Stimulated activated CD8-positive, alpha-beta memory T cell treated with anti-CD3 and anti-CD28 coated beads, Interleukin-12 subunit alpha, Interleukin-12 subunit beta, amount 100 ng/mL, for 1 hour (primary cell): Measurements from ENCODE around the gene LCE1B.

Source experiments
- DNase-seq: peaks from one replicate; pipeline ENCODE4 v3.0.0-alpha.2; 2020; ENCODE audit warnings: low read depth

The LCE1B gene

GRCh38 chr1:152811671-152812070 is at the start of gene LCE1B:
LCE1B (plus strand) TSS chr1:152811971; CDS start chr1:152812447, 476 bp downstream.
- no peak for DNase-seq

- no peak for DNase-seq
These were observed 42.8 kb upstream of the LCE1B start for GRCh38 chr1:152768847-152769533.

- no peak for DNase-seq
These were observed 41.4 kb upstream of the LCE1B start for GRCh38 chr1:152770411-152770810.

- no peak for DNase-seq
These were observed 36.9 kb upstream of the LCE1B start, which contains the start of gene LCE1F for GRCh38 chr1:152774875-152775274. LCE1F (plus strand) TSS chr1:152775140; CDS start chr1:152776372, 1,232 bp downstream.

- no peak for DNase-seq
These were observed 35.4 kb upstream of the LCE1B start for GRCh38 chr1:152776361-152776760.

- no peak for DNase-seq
These were observed 34.1 kb upstream of the LCE1B start for GRCh38 chr1:152777510-152778137.

GRCh38 chr1:152783095-152783494 is 28.7 kb upstream of the LCE1B start:
- DNase-seq = no peak

- DNase-seq = no peak
These were observed 25.7 kb upstream of the LCE1B start, which contains the start of gene LCE1E for GRCh38 chr1:152786077-152786476. LCE1E (plus strand) TSS chr1:152786257; CDS start chr1:152787300, 1,043 bp downstream.

- no peak for DNase-seq
These were observed 16.1 kb upstream of the LCE1B start for GRCh38 chr1:152795686-152796085.

GRCh38 chr1:152796421-152796820 is 15.3 kb upstream of the LCE1B start, which contains the start of gene LCE1D:
LCE1D (plus strand) TSS chr1:152796721; CDS start chr1:152797795, 1,074 bp downstream.
- DNase-seq = no peak

- no peak for DNase-seq
These were observed 10.4 kb upstream of the LCE1B start for GRCh38 chr1:152801333-152801732.

GRCh38 chr1:152806576-152806975 is 5.2 kb upstream of the LCE1B start, which contains the start of gene LCE1C:
LCE1C (minus strand) TSS chr1:152806651; CDS start chr1:152805478, 1,173 bp downstream.
- DNase-seq = no peak

- DNase-seq = no peak
These were observed 721 bp upstream of the LCE1B start for GRCh38 chr1:152811050-152811449.

- no peak for DNase-seq
These were observed 5.5 kb downstream of the LCE1B start for GRCh38 chr1:152817309-152817708.

GRCh38 chr1:152823294-152823693 is 11.5 kb downstream of the LCE1B start:
- no peak for DNase-seq

GRCh38 chr1:152824964-152825363 is 13.2 kb downstream of the LCE1B start:
- DNase-seq = no peak

GRCh38 chr1:152827173-152827572 is 15.4 kb downstream of the LCE1B start, which contains the start of gene LCE1A:
LCE1A (plus strand) TSS chr1:152827473; CDS start chr1:152827473, 0 bp downstream.
- DNase-seq = no peak

GRCh38 chr1:152836870-152837269 is 25.1 kb downstream of the LCE1B start:
- no peak for DNase-seq

- DNase-seq = no peak
These were observed 30.8 kb downstream of the LCE1B start, which contains the start of gene LCE6A for GRCh38 chr1:152842556-152842955. LCE6A (plus strand) TSS chr1:152842856; CDS start chr1:152843521, 665 bp downstream.

- DNase-seq = no peak
These were observed 43.9 kb downstream of the LCE1B start for GRCh38 chr1:152855661-152856060.

GRCh38 chr1:152858062-152858461 is 46.3 kb downstream of the LCE1B start:
- DNase-seq = no peak

GRCh38 chr1:152859696-152860095 is 47.9 kb downstream of the LCE1B start, which contains the start of gene LCE7A:
LCE7A (plus strand) TSS chr1:152859996; CDS start chr1:152860698, 702 bp downstream.
- DNase-seq = no peak

GRCh38 chr1:152860129-152860528 is 48.4 kb downstream of the LCE1B start:
- DNase-seq = no peak
